GM21528 (cell line): ENCODE data around the gene C12orf43.
"Not testable (repeated sequence)": the region's sequence is repeated elsewhere in the genome, so short reads cannot be mapped to it uniquely, and the experiment has no call there.

ENCODE experiments used
- ATAC-seq: cut with Tn5 transposase; IDR thresholded peaks from one replicate; pipeline ENCODE4 v1.9.1; 2021; ENCODE audit warnings: mild to moderate bottlenecking, moderate library complexity; ENCODE audit not compliant: unreplicated experiment, low FRiP score

The C12orf43 gene, protein sequence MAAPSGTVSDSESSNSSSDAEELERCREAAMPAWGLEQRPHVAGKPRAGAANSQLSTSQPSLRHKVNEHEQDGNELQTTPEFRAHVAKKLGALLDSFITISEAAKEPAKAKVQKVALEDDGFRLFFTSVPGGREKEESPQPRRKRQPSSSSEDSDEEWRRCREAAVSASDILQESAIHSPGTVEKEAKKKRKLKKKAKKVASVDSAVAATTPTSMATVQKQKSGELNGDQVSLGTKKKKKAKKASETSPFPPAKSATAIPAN

DNA sequence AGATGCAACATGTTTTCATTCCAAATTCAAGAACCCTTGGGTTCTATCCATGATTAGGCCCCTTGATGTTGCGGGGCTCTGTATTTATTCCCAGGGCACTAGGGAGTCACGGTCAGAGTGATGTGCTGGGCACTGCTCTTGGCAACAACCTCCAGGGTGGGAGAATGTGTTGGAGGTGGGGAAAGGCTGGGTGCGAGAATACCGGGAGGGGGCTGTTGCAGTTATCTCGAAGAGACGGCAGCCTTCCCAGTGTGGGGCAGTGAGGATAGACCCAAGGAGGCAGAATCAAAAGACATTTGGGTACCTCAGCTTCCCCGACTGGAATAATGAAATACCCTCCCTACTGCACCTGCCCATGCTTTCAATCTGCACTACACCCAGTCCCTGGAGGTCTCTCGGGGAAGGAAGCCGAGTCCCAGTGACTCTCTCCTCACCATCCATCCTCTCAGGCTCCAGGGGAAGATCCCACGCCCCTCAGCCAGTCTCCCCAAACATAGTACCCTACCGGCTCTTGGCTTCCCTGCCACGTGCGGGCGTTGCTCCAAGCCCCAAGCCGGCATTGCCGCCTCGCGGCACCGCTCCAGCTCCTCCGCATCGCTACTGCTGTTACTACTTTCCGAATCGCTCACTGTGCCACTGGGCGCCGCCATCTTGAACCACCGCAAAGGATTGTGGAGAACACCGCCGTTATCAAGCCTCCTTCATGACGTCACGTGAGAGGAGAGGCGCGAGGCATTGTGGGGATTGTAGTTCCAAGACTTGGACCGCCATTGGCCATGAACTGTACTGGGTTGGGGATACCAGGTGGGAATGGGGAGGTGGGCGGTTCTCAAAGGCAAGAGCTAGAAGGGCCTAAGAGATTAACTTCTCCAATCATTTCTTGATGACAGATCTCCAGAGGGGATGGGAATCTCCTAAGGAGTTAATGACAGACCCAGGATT, at the start of gene C12orf43:
C12orf43 (minus strand) TSS at position 663 of the 942 bp plus-strand sequence; CDS start at position 650, 13 bp downstream.
- peak; percentile 91 for ATAC-seq

DNA sequence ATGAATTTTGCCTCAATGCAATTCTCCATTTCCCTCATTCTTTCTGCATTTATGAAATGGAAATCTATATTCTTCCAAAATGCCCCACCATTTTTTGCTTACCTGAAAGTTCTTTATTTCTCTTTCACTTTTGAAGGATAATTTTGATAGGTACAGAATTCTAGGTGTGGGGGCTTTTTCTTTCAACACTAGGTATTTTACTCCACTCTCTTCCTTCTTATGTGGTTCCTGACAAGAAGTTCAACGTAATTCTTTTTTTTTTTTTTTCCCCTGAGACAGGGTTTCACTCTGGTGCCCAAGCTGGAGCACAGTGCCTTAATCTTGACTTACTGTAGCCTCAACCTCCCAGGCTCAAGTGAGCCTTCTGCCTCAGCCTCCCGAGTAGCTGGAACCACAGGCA, 49.1 kb upstream of the C12orf43 start:
- no peak for ATAC-seq

DNA sequence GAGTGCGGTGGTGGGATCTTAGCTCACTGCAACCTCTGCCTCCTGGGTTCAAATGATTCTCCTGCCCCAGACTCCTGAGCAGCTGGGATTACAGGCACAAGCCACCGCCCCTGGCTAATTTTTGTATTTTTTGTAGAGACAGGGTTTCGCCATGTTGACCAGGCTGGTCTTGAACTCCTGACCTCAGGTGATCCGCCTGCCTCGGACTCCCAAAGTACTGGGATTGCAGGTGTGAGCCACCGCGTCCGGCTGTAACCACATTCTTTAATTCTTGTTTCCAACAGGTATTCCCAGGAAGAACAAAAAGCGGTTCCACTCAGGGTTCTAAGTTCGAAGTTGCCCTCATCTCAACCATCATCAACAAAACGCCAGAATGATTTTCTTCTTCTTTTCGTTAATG, 48.3 kb upstream of the C12orf43 start:
- ATAC-seq, result not testable (repeated sequence)

DNA sequence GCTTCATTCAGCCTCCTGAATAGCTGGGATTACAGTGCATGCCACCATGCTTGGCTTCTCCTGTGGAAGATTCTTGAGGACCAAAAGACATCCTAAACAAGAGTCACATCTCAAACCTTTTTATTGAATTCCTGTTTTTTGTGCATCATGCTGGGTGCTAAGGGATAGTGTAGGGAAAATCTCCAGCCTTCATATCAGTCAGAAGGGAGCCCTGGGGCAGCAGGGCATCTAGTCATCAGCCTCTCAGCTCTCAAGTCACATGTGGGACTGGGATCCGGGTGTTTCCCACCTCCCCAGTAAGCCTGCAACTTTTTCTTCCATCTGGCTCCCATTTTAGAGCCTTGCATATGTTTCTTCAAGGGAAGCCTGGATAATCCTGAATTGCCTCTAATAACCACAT, 47.8 kb upstream of the C12orf43 start:
- ATAC-seq, result no peak

DNA sequence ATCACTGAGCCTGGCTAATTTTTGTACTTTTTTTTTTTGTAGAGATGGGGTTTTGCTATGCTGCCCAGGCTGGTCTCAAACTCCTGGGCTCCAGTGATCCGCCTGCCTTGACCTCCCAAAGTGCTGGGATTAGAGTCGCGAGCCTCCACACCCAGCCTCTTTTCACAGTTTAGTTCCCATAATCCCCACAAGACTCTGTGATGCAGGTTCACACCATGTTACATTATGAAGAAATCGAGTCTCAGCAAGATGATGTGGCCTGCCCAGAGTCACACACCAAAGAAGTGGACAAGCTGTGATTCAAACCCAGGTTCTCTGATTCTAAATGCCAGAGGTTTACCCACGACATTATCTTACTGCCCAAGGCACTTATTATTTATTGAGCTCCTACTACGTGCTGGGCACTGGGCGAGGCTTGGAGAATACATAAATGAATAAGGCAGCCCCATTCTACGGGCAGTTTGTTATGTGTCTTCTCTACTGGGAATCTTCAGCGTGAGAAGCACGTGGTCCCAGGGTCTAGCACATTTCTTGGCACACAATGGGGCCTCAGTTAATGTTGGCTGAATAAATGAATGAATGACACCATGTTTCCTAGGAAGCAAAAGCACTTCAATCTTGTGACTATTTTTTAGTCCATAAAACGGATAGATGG, 46.2 kb upstream of the C12orf43 start:
- ATAC-seq, result no peak

DNA sequence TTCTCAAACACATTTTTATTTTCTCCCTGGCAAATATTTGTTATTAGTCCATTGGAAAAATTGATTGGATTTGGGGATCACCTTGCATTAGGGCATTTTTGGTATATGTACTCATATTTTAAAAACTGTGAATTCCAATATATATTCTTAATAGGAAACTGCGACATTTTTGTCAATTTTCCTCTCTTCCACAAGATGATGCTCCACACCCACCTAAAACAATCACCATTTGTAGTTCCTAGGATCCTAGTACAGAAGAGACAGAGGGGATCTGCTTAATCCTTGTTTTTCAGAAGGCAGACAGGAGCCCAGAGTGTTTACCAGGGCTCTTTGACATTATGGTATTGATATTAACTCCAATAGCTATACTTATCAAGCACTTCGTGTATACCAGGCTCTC, 45.5 kb upstream of the C12orf43 start:
- ATAC-seq, result no peak

DNA sequence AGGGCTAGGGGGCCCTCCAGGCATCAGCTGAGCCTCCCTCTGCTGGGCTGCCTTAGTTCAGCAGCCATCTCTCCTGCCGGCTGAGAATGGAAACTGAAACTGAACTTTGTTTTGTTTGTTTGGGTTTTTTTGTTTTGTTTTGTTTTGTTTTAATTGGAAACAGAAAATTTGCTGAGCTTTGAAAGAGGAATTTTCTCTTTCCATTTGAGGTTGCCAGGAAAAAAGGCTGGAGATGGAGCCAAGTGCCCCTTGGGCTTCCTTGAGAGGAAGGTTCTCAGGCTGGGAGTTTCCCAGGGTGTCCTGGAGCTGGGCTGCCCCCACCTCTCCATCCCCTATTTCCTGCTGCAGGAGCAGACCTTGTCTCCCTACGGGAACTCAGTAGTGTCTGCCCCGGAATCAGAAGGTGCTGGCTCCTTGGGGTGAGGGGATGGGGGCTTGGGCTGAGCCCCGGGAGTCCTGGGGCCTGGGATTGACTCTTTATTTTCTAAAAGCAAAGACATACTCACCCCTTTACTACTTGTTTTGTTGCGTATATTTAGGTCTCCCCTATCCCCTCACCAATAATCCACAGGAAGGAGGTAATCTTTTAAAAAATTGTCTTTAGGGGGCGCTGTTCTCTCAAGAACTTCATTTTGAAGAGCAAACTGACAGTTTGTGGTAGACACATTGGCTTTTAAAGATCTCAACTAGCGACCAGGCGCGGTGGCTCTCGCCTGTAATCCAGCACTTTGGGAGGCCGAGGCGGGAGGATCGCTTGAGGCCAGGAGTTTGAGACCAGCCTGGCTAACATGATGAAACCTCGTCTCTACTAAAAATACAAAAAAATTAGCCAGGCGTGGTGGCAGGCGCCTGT, 44.1 kb upstream of the C12orf43 start:
- peak; percentile 70 for ATAC-seq

DNA sequence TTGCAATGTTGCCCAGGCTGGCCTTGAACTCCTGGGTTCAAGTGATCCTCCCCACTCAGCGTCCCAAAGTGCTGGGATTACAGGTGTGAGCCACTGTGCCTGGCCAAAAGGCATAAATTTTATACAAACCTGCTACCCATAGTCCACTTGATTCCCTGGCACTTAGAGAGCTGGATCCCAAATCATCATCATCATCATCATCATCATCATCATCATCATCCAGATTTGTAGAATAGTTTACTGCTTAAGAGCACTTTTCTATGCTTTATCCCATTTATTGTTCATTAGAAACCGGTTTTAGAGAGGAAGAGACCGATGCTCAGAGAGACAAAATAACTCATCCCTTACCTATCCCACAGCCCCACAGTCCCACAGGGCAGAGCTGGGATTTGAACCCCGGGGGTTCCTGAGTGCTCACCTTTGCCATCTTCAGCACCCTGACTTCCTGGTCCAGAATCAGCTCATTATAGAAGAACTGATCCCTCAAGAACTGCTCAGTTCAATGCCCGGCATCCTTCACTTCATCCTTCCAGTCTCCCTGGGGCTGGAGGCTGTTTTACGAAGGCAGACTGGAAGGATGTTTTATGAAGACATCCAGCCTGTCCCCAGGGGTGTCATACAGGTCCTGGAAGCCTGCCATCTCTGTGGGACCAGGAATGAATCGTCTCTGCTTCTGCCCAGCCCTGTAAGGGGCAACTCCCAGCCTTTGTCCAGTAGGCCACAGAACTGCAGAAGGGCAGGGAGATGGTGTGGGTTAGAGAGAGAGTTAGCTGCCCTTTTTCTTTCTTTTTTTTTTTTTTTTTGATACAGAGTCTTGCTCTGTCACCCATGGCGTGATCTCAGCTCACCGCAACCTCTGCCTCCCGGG, 43.0 kb upstream of the C12orf43 start:
- peak; percentile 13 for ATAC-seq

DNA sequence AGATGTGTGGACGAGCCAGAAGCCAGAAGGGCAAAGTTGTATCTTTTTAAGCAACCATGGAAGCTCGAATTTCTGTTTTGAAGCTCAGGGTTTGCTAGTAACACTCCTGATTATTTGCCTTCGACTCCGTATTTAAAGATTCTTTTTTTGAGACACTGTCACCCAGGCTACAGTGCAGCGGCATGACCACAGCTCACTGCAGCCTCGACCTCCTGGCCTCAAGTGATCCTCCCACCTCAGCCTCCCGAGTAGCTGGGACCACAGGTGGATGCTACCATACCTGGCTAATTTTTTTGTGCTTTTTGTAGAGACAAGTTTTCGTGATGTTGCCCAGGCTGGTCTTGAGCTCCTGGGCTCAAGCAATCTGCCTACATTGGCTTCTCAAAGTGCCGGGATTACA, 41.5 kb upstream of the C12orf43 start:
- no peak for ATAC-seq

DNA sequence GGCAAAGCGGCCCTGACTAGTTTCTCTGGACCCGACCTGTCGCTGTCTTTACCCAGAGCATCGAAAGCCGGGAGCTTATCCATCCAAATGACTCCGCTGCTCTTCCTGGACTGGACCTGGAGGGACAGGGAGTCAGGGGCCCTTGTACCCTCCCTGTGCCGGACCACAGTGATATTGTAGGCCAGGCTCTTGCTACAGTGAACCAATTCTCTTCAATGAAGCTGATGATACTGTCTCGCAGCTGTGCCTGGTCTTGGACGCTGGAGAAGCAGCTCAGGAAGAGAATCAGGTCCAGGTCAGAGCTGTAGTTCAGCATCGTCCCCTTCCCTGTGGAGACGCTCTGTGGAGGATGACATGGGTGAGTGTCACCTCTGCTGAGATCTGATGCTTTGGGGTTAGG, 37.4 kb upstream of the C12orf43 start:
- ATAC-seq, result no peak

DNA sequence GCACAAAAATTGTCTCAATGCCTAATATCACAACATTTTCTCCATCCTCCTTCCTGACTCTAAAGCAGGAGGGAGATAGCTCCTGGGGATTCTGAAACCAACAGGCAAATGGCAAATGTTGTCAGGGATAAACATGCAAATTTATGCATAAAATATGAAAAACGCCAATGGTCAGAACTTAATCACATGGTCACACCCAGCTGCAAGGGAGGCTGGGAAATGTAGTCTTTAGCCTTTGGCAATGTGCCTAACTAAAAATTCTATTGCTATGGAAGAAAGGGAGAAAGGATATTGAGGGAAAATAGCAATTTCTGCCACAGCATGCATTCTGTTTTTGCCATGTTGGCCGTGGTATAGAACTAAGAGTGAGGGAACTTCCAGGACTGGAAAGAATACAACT, 34.4 kb upstream of the C12orf43 start:
- ATAC-seq, result no peak

DNA sequence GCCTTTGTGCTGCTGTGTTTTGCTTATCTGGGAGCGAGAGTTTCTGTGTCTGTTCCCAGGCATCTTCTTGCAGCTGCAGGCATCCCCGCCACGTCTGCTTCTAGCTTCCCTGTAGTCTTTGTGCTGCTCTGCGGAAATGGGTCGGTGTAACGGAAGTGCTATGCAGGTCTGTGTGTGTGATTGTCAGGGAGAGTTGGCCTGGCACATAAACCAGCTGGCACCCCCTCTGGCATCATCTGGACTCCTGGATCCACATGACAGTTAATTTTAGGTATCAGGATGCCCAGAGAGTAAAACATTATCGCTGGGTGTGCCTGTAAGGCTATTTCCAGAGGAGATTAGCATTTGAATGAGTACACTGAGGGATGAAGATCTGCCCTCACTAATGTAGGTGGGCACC, 32.2 kb upstream of the C12orf43 start:
- no peak for ATAC-seq

DNA sequence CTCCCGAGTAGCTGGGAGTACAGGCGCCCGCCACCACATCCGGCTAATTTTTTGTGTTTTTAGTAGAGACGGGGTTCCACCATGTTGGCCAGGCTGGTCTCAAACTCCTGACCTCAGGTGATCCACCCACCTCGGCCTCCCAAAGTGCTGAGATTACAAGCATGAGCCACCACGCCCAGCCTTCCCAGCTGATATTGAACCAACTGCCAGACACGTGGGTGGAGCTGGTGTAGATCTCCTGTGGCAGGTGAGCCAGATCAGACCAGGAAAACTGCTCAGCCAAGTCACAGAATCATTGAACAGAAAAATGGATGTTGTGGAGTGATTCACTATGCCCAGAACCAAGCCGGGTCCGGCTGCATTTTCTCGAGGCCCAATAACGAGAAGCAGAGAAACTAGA, 31.1 kb upstream of the C12orf43 start:
- ATAC-seq, result not testable (repeated sequence)

DNA sequence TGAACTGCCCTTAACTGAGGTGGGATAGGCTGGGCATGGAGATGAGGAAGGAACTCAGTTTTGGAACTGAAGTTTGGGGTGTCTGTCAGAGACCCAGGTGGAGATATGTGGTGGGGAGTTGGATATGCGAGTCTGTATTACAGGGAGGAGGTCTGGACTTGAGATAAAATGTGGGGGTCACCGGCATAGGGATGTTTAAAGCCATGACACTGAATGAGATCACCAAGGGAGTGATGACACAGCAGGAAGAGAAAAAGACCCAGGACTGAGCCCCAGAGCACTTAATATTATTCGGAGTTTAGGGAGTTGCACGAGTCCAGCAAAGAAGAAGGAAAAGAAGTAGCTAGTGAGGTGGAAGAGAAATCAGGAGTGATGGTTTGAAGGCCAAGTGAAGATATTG, 26.8 kb upstream of the C12orf43 start:
- ATAC-seq, result no peak

DNA sequence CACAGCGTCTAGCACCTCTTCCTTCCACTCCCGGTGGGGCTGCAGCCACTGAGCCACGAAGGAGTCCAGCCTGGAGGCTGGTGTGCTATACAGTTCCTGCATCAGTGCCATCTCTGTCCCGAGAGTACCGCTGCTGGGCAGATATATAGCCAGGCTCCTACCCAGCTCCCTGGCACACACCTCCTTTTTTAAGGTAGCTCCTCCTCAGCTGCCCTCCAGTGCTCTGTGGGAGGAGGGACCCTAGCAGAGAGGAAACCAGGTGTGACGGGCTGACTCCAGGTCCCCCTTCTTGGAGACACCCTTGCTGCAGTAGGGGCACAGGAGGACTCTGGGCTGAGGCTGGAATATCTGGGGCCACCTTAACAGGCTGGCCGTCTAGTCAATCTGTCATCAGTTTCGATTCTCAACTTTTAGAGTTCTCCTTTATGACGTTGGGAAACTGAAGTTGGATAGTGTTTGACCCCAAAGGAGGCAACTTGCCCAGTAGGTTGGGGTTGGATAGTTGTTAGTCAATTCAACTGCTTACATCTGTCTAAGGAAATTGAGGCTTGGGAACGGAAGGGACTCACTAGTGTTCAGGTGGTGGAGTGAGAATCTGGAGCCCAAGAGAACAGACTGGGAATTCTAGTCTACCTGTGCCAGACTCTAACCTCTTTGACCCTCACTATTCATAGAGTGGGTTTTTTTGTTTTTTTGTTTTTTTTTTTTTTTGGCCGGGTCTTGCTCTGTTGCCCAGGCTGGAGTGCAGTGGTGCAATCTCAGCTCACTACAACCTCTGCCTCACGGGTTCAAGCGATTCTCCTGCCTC, 22.8 kb upstream of the C12orf43 start, which contains the start of gene OASL:
OASL (minus strand) TSS at position 386 of the 808 bp plus-strand sequence; CDS start at position 111, 275 bp downstream.
- peak; percentile 77 for ATAC-seq

DNA sequence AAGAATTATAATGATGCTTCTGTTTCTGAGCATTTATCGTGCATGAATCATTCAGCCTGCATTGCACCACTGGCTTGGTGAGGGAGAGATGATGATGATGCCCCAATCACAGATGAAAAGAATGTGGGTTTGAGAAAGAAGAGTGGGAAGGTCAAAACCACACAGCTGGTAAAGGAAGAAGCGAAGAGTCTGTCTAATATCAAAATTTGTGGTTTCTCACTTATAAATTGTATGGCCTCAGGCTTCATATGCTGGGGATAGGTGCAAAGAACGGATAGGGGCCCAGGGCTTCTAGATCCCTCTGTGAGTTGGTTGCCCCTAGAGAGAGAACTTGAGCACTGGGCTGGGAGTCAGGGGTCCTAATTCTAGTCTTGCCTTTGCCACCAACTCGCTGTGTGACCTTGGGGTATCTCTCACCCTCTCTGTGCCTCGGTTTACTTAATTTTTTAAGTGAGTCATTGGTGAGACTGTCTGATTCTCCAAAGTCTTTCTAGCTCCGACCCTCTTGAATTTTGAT, 20.6 kb upstream of the C12orf43 start:
- ATAC-seq, result no peak

DNA sequence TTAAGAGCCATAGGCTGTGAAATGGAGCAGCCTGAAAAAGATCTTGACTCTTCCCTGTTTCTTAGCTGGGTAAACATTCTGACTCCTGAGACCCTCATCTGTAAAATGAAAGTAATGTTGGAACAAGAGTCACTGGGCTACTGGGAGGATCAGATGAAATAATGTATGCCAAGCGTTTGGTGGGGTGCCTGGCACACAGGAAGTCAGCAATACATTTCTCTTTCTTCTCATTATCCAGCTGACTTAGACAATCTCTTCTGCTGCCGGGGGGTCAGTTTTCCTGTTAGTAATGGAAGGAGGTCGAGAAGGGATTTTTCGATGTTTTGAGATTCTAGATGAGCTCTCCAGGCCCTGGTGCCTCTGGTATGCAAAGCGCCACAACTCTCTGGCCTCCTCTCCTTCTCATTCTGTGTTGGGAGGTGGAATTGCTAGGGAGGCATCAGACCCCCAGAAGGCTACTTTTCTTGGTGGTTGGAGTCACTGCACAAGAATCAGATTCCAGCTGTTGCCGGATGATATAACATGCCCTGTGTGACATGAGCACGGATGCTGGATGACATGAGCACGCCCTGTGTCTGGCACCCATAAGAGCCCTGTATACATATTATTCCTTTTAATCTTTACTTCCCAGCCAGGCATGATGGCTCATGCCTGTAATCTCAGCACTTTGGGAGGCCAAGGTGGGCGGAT, 18.5 kb upstream of the C12orf43 start:
- no peak for ATAC-seq
